Fibroblast of lung (primary cell): ENCODE data around the gene UNC13C. TPM values are rescaled to one million over a fixed set of nuclear protein-coding genes. Genes with fewer than 3 reads are reported as not detected.

Experiments
- DNase-seq, 2 donors: peaks; one replicate each; pipeline versions ENCODE4 v3.0.0 to v3.0.0-alpha.2; 2010; ENCODE audit warnings: low read depth in 2 of 2
- H2AFZ ChIP-seq: 2 replicates; pipeline ENCODE4 v1.5.1; 2012; ENCODE audit warnings: low read length, control low read depth, inconsistent platforms
- H3K27ac ChIP-seq: 2 replicates; pipeline ENCODE4 v1.5.1; 2011; ENCODE audit warnings: low read length, control low read depth; ENCODE audit not compliant: insufficient read depth
- H3K27me3 ChIP-seq: 2 replicates; pipeline ENCODE4 v1.5.1; 2011; ENCODE audit warnings: mild to moderate bottlenecking, low read length; ENCODE audit not compliant: control insufficient read depth, insufficient read depth
- H3K36me3 ChIP-seq: 2 replicates; pipeline ENCODE4 v1.5.1; 2011; ENCODE audit warnings: low read length; ENCODE audit not compliant: control insufficient read depth, insufficient read depth
- H3K4me1 ChIP-seq: 2 replicates; pipeline ENCODE4 v1.5.1; 2011; ENCODE audit warnings: low read length; ENCODE audit not compliant: control insufficient read depth, insufficient read depth; ENCODE audit errors: extremely low read depth
- H3K4me2 ChIP-seq: 2 replicates; pipeline ENCODE4 v1.5.1; 2011; ENCODE audit warnings: low read length, control low read depth; ENCODE audit not compliant: insufficient read depth; ENCODE audit errors: extremely low read depth
- H3K4me3 ChIP-seq, 4 experiments: fragments of 200-600 bp in 1 of 4; sonication (generic) in 1 of 4; replicated peaks in 1 of 4; 2 replicates each; pipeline ENCODE4 v1.5.1; 2011 to 2016; ENCODE audit warnings: low read length in 4 of 4, low read depth in 3 of 4, mild to moderate bottlenecking in 3 of 4, control low read depth in 2 of 4, inconsistent platforms in 1 of 4, mixed read lengths in 1 of 4; ENCODE audit not compliant: insufficient read depth in 1 of 4; ENCODE audit errors: control extremely low read depth in 1 of 4
- H3K79me2 ChIP-seq: 2 replicates; pipeline ENCODE4 v1.5.1; 2012; ENCODE audit warnings: mild to moderate bottlenecking, low read length, inconsistent platforms; ENCODE audit not compliant: control insufficient read depth, insufficient read depth
- H3K9ac ChIP-seq: 2 replicates; pipeline ENCODE4 v1.5.1; 2011; ENCODE audit warnings: mild to moderate bottlenecking, low read length, control low read depth; ENCODE audit not compliant: insufficient read depth
- H3K9me3 ChIP-seq: 2 replicates; pipeline ENCODE4 v1.5.1; 2012; ENCODE audit warnings: low read depth, low read length; ENCODE audit not compliant: control insufficient read depth, insufficient read depth
- H4K20me1 ChIP-seq: 2 replicates; pipeline ENCODE4 v1.5.1; 2011; ENCODE audit warnings: low read length; ENCODE audit not compliant: control insufficient read depth, insufficient read depth; ENCODE audit errors: extremely low read depth
- EZH2 ChIP-seq: IDR thresholded peaks from 2 replicates; pipeline ENCODE4 v1.5.1; 2012; ENCODE audit warnings: low read length, control low read depth, mild to moderate bottlenecking; ENCODE audit errors: missing control alignments
- polyA plus RNA-seq, 2 donors: library from polyadenylated mRNA; depleted of rRNA in 1 of 2; stranded (reverse) in 1 of 2; unstranded in 1 of 2; fragments of >200 nt; gene quantifications; 2 replicates each; pipeline ENCODE4 v1.2.1, GENCODE V29; 2011 to 2012; ENCODE audit warnings: missing spikeins in 1 of 2
- total RNA-seq: library from RNA; depleted of rRNA; stranded (reverse); fragments of >200 nt; gene quantifications from 2 replicates; pipeline ENCODE4 v1.2.1, GENCODE V29; 2014
- TF ChIP-seq, protein P1 (sequence below), 2 donors: IDR thresholded peaks in 1 of 2; conservative IDR thresholded peaks in 1 of 2; 1 replicate in 1 of 2; 2 replicates in 1 of 2; pipeline ENCODE4 v1.5.1; 2011 to 2012; ENCODE audit warnings: low read length in 2 of 2, control low read depth in 1 of 2, inconsistent platforms in 1 of 2, low read depth in 1 of 2, mild to moderate bottlenecking in 1 of 2

UNC13C gene
- total and polyA plus RNA-seq, 2 donors (not counting 1 experiment from before 2014, with no cell fraction given) = not detected

DNA sequence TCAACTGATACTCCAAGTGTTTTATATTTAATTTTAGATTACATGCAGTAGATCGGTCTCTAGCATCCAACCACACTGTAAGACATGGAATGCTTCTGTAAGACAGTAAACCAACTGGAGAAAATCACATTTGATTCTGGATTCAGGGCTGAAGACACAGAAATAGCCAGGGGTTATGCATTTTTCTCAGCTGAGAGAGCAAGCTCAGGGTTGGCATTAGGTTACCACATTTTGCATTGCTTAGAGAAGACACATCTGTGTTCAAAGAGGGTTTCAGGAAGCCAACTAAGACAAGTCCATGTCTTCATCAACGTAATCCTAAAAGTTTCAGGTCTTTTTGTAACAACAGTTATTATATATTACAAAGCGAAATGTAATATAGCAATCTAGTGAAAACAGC, 27.7 kb upstream of the UNC13C start:
- H3K9me3 ChIP-seq = no peaks in the 10 kb centered on the region
- no peaks in the 10 kb centered on the region for H3K36me3 ChIP-seq
- H3K79me2 ChIP-seq = no peaks in the 10 kb centered on the region
- no peaks in the 10 kb centered on the region for H3K27me3 ChIP-seq
- no peak for DNase-seq
- no peaks in the 10 kb centered on the region for H4K20me1 ChIP-seq
- H3K27ac ChIP-seq = no peak overlapping the region
- H3K4me3 ChIP-seq = no peak overlapping the region
- no peak for TF ChIP-seq EZH2
- TF ChIP-seq, protein P1, sequence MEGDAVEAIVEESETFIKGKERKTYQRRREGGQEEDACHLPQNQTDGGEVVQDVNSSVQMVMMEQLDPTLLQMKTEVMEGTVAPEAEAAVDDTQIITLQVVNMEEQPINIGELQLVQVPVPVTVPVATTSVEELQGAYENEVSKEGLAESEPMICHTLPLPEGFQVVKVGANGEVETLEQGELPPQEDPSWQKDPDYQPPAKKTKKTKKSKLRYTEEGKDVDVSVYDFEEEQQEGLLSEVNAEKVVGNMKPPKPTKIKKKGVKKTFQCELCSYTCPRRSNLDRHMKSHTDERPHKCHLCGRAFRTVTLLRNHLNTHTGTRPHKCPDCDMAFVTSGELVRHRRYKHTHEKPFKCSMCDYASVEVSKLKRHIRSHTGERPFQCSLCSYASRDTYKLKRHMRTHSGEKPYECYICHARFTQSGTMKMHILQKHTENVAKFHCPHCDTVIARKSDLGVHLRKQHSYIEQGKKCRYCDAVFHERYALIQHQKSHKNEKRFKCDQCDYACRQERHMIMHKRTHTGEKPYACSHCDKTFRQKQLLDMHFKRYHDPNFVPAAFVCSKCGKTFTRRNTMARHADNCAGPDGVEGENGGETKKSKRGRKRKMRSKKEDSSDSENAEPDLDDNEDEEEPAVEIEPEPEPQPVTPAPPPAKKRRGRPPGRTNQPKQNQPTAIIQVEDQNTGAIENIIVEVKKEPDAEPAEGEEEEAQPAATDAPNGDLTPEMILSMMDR (conservative IDR thresholded peaks at IDR 0.05 in 1 of 2, IDR thresholded peaks at IDR 0.05 in 1 of 2; ENCODE audit: low read depth in 1 of 2, low read length in 2 of 2) = no peak
- no peak overlapping the region for H2AFZ ChIP-seq
- H3K4me2 ChIP-seq = no peak overlapping the region
- no peak overlapping the region for H3K9ac ChIP-seq
- no peaks in the 10 kb centered on the region for H3K4me1 ChIP-seq

DNA sequence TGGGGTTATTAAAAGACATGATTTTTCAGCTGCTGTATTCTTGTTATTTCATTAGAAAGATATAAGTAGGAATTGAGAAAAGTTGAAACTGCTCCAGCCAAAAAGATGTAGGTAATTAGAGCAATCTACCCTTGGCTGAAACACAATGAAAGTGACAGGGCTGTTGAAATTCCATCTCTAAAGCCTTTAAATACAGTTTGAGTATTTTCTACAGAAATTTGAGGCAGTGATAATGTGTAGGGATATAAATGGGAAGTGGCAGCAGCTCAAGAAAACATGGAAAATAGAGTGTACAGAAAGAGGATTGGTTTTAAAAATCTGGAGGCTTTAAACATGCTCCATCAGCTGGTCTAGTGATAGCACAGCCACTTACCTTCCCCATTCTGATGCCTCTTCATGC, 22.8 kb upstream of the UNC13C start:
- H3K4me3 ChIP-seq = no peak overlapping the region
- H3K27me3 ChIP-seq = no peaks in the 10 kb centered on the region
- DNase-seq = no peak
- H3K9me3 ChIP-seq = no peaks in the 10 kb centered on the region
- H3K27ac ChIP-seq = no peak overlapping the region
- no peak overlapping the region for H2AFZ ChIP-seq
- H3K79me2 ChIP-seq = no peaks in the 10 kb centered on the region
- H3K4me2 ChIP-seq = no peak overlapping the region
- H4K20me1 ChIP-seq = no peaks in the 10 kb centered on the region
- H3K4me1 ChIP-seq = no peaks in the 10 kb centered on the region
- H3K36me3 ChIP-seq = no peaks in the 10 kb centered on the region
- no peak for TF ChIP-seq EZH2
- TF ChIP-seq, protein P1 (conservative IDR thresholded peaks at IDR 0.05 in 1 of 2, IDR thresholded peaks at IDR 0.05 in 1 of 2; ENCODE audit: low read depth in 1 of 2, low read length in 2 of 2) = no peak
- H3K9ac ChIP-seq = no peak overlapping the region

DNA sequence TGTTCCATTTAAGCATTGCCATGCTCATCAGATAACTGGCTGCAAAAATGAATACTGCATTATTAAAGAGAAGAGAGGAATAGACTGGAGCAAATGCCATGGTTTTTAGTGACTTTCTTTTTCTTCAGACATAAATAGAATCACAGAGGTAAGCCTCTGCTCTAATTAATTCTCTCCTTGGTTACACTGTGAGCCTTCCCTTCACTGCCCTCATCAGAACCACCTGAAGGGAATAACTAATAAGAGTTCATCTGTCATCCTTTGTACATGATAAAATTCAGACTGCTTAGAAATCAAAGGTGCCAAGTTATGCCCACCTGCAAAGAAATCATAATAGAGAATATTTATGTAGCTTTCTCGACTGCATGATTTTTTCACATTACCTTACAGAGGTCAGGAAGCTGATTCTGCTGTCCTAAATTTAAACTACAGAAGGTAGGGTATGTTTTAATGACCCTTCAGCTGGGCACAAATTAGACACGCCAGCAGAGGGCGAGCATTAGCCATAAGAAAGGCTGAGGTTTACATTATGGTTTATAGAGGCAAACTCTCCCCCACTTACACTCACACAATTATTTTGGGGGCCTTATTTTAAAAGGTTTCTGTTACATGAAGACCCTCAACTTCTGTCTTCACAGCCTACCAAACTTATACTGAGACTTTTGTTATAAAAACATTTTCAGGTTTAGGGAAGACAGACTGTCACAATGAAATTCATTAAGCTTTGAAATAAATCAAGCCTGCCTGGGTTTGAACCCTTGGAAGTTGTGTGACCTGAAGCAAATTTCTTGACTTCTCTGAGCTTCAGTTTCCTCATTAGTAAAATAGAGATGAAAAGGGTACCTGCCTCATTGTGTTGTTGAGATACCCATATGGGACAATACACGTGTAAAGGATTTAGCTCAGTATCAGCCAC, 15.3 kb upstream of the UNC13C start:
- no peak overlapping the region for H3K4me2 ChIP-seq
- no peaks in the 10 kb centered on the region for H4K20me1 ChIP-seq
- H3K36me3 ChIP-seq = no peaks in the 10 kb centered on the region
- H3K27me3 ChIP-seq = no peaks in the 10 kb centered on the region
- H3K27ac ChIP-seq = no peak overlapping the region
- no peak for TF ChIP-seq EZH2
- TF ChIP-seq, protein P1 (conservative IDR thresholded peaks at IDR 0.05 in 1 of 2, IDR thresholded peaks at IDR 0.05 in 1 of 2; ENCODE audit: low read depth in 1 of 2, low read length in 2 of 2) = peak in 1 of 2 donors; percentile 70
- no peaks in the 10 kb centered on the region for H3K79me2 ChIP-seq
- no peaks in the 10 kb centered on the region for H3K9me3 ChIP-seq
- no peaks in the 10 kb centered on the region for H3K4me1 ChIP-seq
- H3K9ac ChIP-seq = no peak overlapping the region
- no peak overlapping the region for H3K4me3 ChIP-seq
- H2AFZ ChIP-seq = no peak overlapping the region
- peak in 1 of 2 donors; percentile 39 for DNase-seq
